H9 (cell line): Measurements from ENCODE around the gene UGT2B15. TPM values are rescaled to one million over a fixed set of nuclear protein-coding genes. Genes with fewer than 3 reads are reported as not detected.

Experiments
- DNase-seq: peaks from one replicate; pipeline ENCODE4 v3.0.0-alpha.2; 2017
- H2AFZ ChIP-seq: one replicate; pipeline ENCODE4 v1.6.1; 2013; ENCODE audit warnings: mild to moderate bottlenecking, low read length, control low read depth, moderate library complexity
- H2AK5ac ChIP-seq: 2 replicates; pipeline ENCODE4 v1.6.1; 2013; ENCODE audit warnings: low read length, control low read depth, mixed read lengths; ENCODE audit not compliant: insufficient read length
- H2BK120ac ChIP-seq: one replicate; pipeline ENCODE4 v1.6.1; 2013; ENCODE audit warnings: low read depth, mild to moderate bottlenecking, low read length, control low read depth, inconsistent platforms; ENCODE audit not compliant: poor library complexity, severe bottlenecking
- H2BK12ac ChIP-seq: 2 replicates; pipeline ENCODE4 v1.6.1; 2013; ENCODE audit warnings: low read length, control low read depth, mixed read lengths, low read depth; ENCODE audit not compliant: insufficient read length
- H2BK15ac ChIP-seq: 2 replicates; pipeline ENCODE4 v1.6.1; 2013; ENCODE audit warnings: low read depth, low read length, control low read depth
- H2BK20ac ChIP-seq: one replicate; pipeline ENCODE4 v1.6.1; 2013; ENCODE audit warnings: low read depth, mild to moderate bottlenecking, low read length, control low read depth, inconsistent platforms; ENCODE audit not compliant: poor library complexity, severe bottlenecking
- H2BK5ac ChIP-seq: 2 replicates; pipeline ENCODE4 v1.6.1; 2013; ENCODE audit warnings: low read length, control low read depth, mixed read lengths; ENCODE audit not compliant: insufficient read length
- H3K14ac ChIP-seq: 2 replicates; pipeline ENCODE4 v1.6.1; 2013; ENCODE audit warnings: low read length, control low read depth; ENCODE audit not compliant: insufficient read depth
- H3K18ac ChIP-seq: 2 replicates; pipeline ENCODE4 v1.6.1; 2013; ENCODE audit warnings: low read depth, mild to moderate bottlenecking, mixed read lengths, low read length, control low read depth; ENCODE audit not compliant: insufficient read length
- H3K23ac ChIP-seq: 2 replicates; pipeline ENCODE4 v1.6.1; 2013; ENCODE audit warnings: low read length, control low read depth, mixed read lengths, low read depth; ENCODE audit not compliant: insufficient read length
- H3K23me2 ChIP-seq: 2 replicates; pipeline ENCODE4 v1.6.1; 2013; ENCODE audit warnings: low read depth, mild to moderate bottlenecking, mixed read lengths, low read length, control low read depth; ENCODE audit not compliant: insufficient read length, poor library complexity, severe bottlenecking
- H3K27ac ChIP-seq: 2 replicates; pipeline ENCODE4 v1.5.1; 2013; ENCODE audit warnings: low read length, control low read depth, mixed read lengths, low read depth; ENCODE audit not compliant: insufficient read length
- H3K27me3 ChIP-seq: 2 replicates; pipeline ENCODE4 v1.6.1; 2013; ENCODE audit warnings: low read length, control low read depth, inconsistent platforms; ENCODE audit not compliant: insufficient read depth
- H3K4ac ChIP-seq: 2 replicates; pipeline ENCODE4 v1.6.1; 2013; ENCODE audit warnings: low read depth, mild to moderate bottlenecking, control low read depth, inconsistent platforms, low read length, moderate library complexity
- H3K4me1 ChIP-seq: 2 replicates; pipeline ENCODE4 v1.6.1; 2013; ENCODE audit warnings: low read length, control low read depth, inconsistent platforms; ENCODE audit not compliant: insufficient read depth
- H3K4me2 ChIP-seq: 2 replicates; pipeline ENCODE4 v1.6.1; 2013; ENCODE audit warnings: low read length, control low read depth, mixed read lengths; ENCODE audit not compliant: insufficient read length, insufficient read depth
- H3K56ac ChIP-seq: 2 replicates; pipeline ENCODE4 v1.6.1; 2013; ENCODE audit warnings: low read depth, mild to moderate bottlenecking, mixed read lengths, low read length, control low read depth; ENCODE audit not compliant: insufficient read length
- H3K79me1 ChIP-seq: 2 replicates; pipeline ENCODE4 v1.6.1; 2013; ENCODE audit warnings: low read depth, mild to moderate bottlenecking, moderate library complexity, low read length, control low read depth, inconsistent platforms; ENCODE audit not compliant: insufficient read depth, poor library complexity, severe bottlenecking
- H3K79me2 ChIP-seq: 2 replicates; pipeline ENCODE4 v1.6.1; 2013; ENCODE audit warnings: low read length, control low read depth, inconsistent platforms; ENCODE audit not compliant: insufficient read depth
- H3K9ac ChIP-seq: 2 replicates; pipeline ENCODE4 v1.6.1; 2013; ENCODE audit warnings: low read length, control low read depth, mixed read lengths; ENCODE audit not compliant: insufficient read length; ENCODE audit errors: extremely low read depth
- H3K9me3 ChIP-seq: one replicate; pipeline ENCODE4 v1.6.1; 2013; ENCODE audit warnings: low read depth, low read length, inconsistent platforms; ENCODE audit not compliant: control insufficient read depth
- H3T11ph ChIP-seq: one replicate; pipeline ENCODE4 v1.6.1; 2013; ENCODE audit warnings: mild to moderate bottlenecking, low read length, control low read depth, inconsistent platforms
- H4K20me1 ChIP-seq: one replicate; pipeline ENCODE4 v1.6.1; 2013; ENCODE audit not compliant: control insufficient read depth, insufficient read length, insufficient read depth
- H4K5ac ChIP-seq: 2 replicates; pipeline ENCODE4 v1.6.1; 2013; ENCODE audit warnings: low read depth, mild to moderate bottlenecking, mixed read lengths, low read length, control low read depth; ENCODE audit not compliant: insufficient read length
- H4K8ac ChIP-seq: replicated peaks from 2 replicates; pipeline ENCODE4 v1.6.1; 2013; ENCODE audit warnings: low read length, control low read depth, mixed read lengths, low read depth; ENCODE audit not compliant: insufficient read length
- H4K91ac ChIP-seq: 2 replicates; pipeline ENCODE4 v1.6.1; 2013; ENCODE audit warnings: low read depth, mild to moderate bottlenecking, moderate library complexity, mixed read lengths, low read length, control low read depth; ENCODE audit not compliant: insufficient read length
- H3K27ac Mint-ChIP-seq, 3 experiments: 2 replicates in 2 of 3; 3 replicates in 1 of 3; pipeline ENCODE4 v1.8.0; 2020 to 2021; ENCODE audit warnings: mixed read lengths in 3 of 3, mild to moderate bottlenecking in 1 of 3, moderate library complexity in 1 of 3
- H3K27me3 Mint-ChIP-seq: 2 replicates; pipeline ENCODE4 v1.8.0; 2021; ENCODE audit warnings: low read depth, mild to moderate bottlenecking, moderate library complexity, mixed read lengths
- H3K36me3 Mint-ChIP-seq, 3 experiments: 2 replicates in 2 of 3; 3 replicates in 1 of 3; pipeline ENCODE4 v1.8.0; 2020 to 2021; ENCODE audit warnings: low read depth in 3 of 3, mixed read lengths in 3 of 3; ENCODE audit not compliant: insufficient read depth in 1 of 3
- H3K4me1 Mint-ChIP-seq, 2 experiments: 2 replicates each; pipeline ENCODE4 v1.8.0; 2020; ENCODE audit warnings: mixed read lengths in 2 of 2
- H3K4me3 Mint-ChIP-seq, 2 experiments: 2 replicates in 1 of 2; 3 replicates in 1 of 2; pipeline ENCODE4 v1.8.0; 2020 to 2021; ENCODE audit warnings: mild to moderate bottlenecking in 2 of 2, mixed read lengths in 2 of 2, moderate library complexity in 1 of 2
- H3K9me3 Mint-ChIP-seq, 2 experiments: 2 replicates in 1 of 2; 3 replicates in 1 of 2; pipeline ENCODE4 v1.8.0; 2020; ENCODE audit warnings: mild to moderate bottlenecking in 2 of 2, mixed read lengths in 2 of 2, moderate library complexity in 1 of 2
- CTCF ChIP-seq: fragments of 200-600 bp; sonication (generic); conservative IDR thresholded peaks from 3 replicates; pipeline ENCODE4 v1.8.0; 2021; ENCODE audit warnings: antibody characterized with exemption, mild to moderate bottlenecking
- WGBS: extraction: QIAGEN DNeasy Blood & Tissue Kit; methylation state at CpG from one replicate; pipeline ENCODE4 v1.1.7; 2013; ENCODE audit warnings: missing lambda C conversion rate, low lambda C conversion rate, mixed read lengths; ENCODE audit not compliant: insufficient read length; ENCODE audit errors: extremely low coverage; 5-methylcytosine and 5-hydroxymethylcytosine counted together
- total RNA-seq: library from RNA; stranded (reverse); gene quantifications from 2 replicates; pipeline ENCODE4 v1.2.1, GENCODE V29; 2021

Gene UGT2B15
- total RNA-seq, 1 experiment from 2014 or later: not detected

- no peak overlapping the region for H2AK5ac ChIP-seq
- H4K20me1 ChIP-seq: no peaks in the 10 kb centered on the region
- H3K4me2 ChIP-seq: no peak overlapping the region
- H2BK5ac ChIP-seq: no peak overlapping the region
- peaks cover 8% of the 10 kb centered on the region; the same call in 1 of the 2 replicates for H3K4me1 ChIP-seq
- H3K9ac ChIP-seq: no peak overlapping the region
- no peak overlapping the region for H4K8ac ChIP-seq
- H2BK15ac ChIP-seq: no peak overlapping the region
- no peaks in the 10 kb centered on the region for H3K9me3 ChIP-seq
- no peak overlapping the region for H2BK20ac ChIP-seq
- H3K4me1 Mint-ChIP-seq: peaks cover 32 to 36% of the 10 kb centered on the region in 2 experiments
- H3K27ac Mint-ChIP-seq: peak overlapping the region in 2 of 3 experiments; percentile 10 to 74; a peak in 3 of 7 replicates
- H3K27me3 Mint-ChIP-seq: no peaks in the 10 kb centered on the region
- no CpG with 5 or more reads among the region's 3 CpGs for WGBS
- no peaks in the 10 kb centered on the region for H3K79me1 ChIP-seq
- H2AFZ ChIP-seq: no peak overlapping the region
- H2BK12ac ChIP-seq: no peak overlapping the region
- H4K5ac ChIP-seq: no peak overlapping the region
- no peak for TF ChIP-seq CTCF
- H3K4me3 Mint-ChIP-seq: no peak overlapping the region
- H3K18ac ChIP-seq: no peak overlapping the region
- no peaks in the 10 kb centered on the region for H3K79me2 ChIP-seq
- H3K36me3 Mint-ChIP-seq: peaks cover 3 to 15% (median 4%) of the 10 kb centered on the region in 3 experiments; a peak in 6 of 7 replicates
- H3K4ac ChIP-seq: no peak overlapping the region
- no peak overlapping the region for H3T11ph ChIP-seq
- H3K14ac ChIP-seq: no peak overlapping the region
- H4K91ac ChIP-seq: no peak overlapping the region
- no peak overlapping the region for H3K27ac ChIP-seq
- H3K56ac ChIP-seq: no peak overlapping the region
- H3K9me3 Mint-ChIP-seq: peaks cover 3 to 4% of the 10 kb centered on the region in 2 experiments; a peak in 4 of 5 replicates
- H3K23me2 ChIP-seq: no peaks in the 10 kb centered on the region
- DNase-seq: no peak
- H2BK120ac ChIP-seq: peak overlapping the region; percentile 48
- H3K27me3 ChIP-seq: no peaks in the 10 kb centered on the region
- H3K23ac ChIP-seq: no peak overlapping the region
Measured at GRCh38 chr4:68655764-68656444, 14.5 kb downstream of the UGT2B15 start.
